KOPT-K1 (cell line): ENCODE measurements around the gene PCDHGA1.

ENCODE experiments used
- H3K27ac ChIP-seq: fragments of 200-600 bp; sonication (generic); 2 replicates; pipeline ENCODE4 v1.5.1; 2016; ENCODE audit warnings: antibody characterized with exemption, mild to moderate bottlenecking, low read depth, low read length; ENCODE audit not compliant: poor library complexity, severe bottlenecking
- H3K36me3 ChIP-seq: fragments of 200-600 bp; sonication (generic); 2 replicates; pipeline ENCODE4 v1.5.1; 2017; ENCODE audit warnings: antibody characterized with exemption, mild to moderate bottlenecking, low read length, moderate library complexity; ENCODE audit not compliant: insufficient read depth
- H3K9me3 ChIP-seq: fragments of 200-600 bp; sonication (generic); 2 replicates; pipeline ENCODE4 v1.5.1; 2017; ENCODE audit warnings: antibody characterized with exemption, low read length, mild to moderate bottlenecking; ENCODE audit not compliant: insufficient read depth, poor library complexity, severe bottlenecking

PCDHGA1 gene

DNA sequence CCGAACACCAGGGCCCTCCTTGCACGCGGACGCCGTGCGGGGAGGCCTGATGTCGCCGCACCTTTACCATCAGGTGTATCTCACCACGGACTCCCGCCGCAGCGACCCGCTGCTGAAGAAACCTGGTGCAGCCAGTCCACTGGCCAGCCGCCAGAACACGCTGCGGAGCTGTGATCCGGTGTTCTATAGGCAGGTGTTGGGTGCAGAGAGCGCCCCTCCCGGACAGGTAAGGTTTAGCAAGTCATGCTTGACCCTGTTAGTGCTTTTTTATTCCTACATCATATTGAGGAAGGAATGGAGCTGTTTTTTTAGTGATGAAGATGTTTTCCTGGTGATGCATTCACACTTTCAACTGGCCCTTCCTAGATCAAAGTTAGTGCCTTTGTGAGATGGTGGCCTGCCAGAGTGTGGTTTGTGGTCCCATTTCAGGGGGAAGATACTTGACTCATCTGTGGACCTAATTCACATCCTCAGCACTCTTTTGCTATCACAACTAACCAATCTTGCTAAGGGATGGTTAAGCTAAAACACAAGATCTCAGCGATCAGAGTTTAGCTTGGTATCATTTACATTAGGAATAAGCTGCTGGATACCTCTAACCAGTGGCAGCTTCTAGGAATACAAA is 148.1 kb downstream of the PCDHGA1 start:
- no peaks in the 10 kb centered on the region for H3K36me3 ChIP-seq
- H3K27ac ChIP-seq, result no peak overlapping the region
- H3K9me3 ChIP-seq, result peaks cover 17% of the 10 kb centered on the region

DNA sequence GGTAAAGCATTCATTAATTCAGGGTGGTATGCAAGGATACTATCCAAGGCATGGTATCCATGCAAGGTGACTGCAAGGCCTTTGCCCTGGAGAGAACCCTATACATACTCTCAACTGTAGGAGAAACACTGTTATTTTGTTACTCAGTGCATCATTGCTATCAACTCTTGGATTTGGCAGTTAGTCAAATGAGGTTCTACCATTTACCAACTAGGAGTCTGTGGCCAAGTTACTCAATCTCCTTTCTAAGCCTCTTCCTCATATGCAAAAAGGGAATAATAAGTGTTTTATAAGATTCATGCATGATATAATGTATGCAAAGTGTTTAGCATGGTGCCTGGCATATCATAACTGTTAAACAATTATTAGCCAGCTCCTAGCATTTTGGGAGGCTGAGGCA is 149.5 kb downstream of the PCDHGA1 start:
- Histone ChIP-seq H3K27ac (no peak overlapping the region), H3K36me3 (no peaks in the 10 kb centered on the region), H3K9me3 (peaks cover 17% of the 10 kb centered on the region)

DNA sequence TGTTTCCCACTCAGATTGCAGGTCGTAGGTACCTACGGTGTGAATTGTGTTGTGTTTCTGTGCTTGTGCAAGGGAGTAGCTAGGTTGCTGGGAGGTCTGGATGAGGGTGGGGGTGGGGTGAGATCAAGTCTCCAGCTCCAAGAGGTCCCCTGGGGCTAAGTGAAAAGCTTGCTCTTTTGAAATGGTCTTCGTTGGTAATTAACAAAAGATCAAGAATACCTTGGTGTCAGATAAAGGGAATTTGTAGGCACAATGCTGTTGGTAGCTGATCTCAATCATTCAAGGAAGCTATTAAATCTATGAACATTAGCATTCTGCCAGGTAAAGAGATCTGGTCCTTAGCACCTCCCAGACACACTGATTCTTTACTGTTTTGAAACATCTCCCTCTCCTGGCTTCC is 153.6 kb downstream of the PCDHGA1 start:
- no peaks in the 10 kb centered on the region for H3K36me3 ChIP-seq
- H3K9me3 ChIP-seq, result peaks cover 8% of the 10 kb centered on the region
- no peak overlapping the region for H3K27ac ChIP-seq

DNA sequence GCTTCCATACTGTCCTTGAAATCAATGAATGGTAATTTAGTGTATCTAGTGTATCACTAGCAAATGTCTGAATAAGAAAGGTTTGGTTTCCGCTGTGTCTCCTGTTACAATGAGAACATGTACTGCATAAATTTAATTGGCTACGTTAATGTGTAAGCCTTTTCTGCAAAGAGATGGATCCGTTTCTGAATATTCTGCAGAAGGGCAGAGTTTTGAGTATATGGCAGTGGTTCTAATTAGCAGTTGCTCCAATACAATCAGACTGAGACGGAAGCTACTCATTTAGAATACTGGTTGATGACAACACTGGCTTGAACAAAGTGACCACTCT is 154.0 kb downstream of the PCDHGA1 start:
- peaks cover 8% of the 10 kb centered on the region for H3K9me3 ChIP-seq
- no peak overlapping the region for H3K27ac ChIP-seq
- no peaks in the 10 kb centered on the region for H3K36me3 ChIP-seq

DNA sequence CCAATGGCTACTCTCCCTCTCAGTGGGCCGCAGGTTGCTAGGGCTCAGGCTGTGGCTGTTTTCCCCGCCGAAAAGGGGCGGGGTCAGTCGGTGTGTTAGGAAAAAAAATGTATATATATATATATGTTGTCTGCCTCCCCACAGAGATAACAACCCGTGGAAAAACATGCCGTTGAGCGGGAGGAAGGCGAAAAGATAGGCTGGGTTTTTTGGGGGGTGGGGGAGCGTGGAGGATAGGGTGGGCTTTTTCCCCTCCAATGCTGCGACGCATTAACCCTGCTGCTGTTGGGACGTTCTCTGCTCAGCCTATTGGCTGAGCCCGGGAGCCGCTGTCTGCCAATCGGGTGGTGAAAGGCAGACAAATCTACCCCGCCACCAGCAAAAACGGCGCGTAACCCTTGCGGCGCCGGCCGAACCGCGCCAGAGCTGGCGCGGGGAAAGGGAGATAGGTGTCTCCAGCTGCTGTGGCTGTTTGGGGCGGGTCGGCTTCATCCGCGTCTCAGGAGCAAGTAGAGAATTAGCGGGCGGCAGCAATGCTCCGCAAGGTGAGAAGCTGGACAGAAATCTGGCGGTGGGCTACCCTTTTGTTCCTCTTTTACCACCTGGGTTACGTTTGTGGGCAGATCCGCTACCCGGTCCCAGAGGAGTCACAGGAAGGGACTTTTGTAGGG is 154.5 kb downstream of the PCDHGA1 start, which contains the start of gene PCDHGC4:
Gene PCDHGC4 (plus strand): TSS at position 390 of the 671 bp plus-strand sequence. CDS start 144 bp downstream, at position 534.
- Histone ChIP-seq H3K27ac (no peak within 1 kb of the TSS), H3K9me3 (peaks cover 8% of the 10 kb centered on the region)

DNA sequence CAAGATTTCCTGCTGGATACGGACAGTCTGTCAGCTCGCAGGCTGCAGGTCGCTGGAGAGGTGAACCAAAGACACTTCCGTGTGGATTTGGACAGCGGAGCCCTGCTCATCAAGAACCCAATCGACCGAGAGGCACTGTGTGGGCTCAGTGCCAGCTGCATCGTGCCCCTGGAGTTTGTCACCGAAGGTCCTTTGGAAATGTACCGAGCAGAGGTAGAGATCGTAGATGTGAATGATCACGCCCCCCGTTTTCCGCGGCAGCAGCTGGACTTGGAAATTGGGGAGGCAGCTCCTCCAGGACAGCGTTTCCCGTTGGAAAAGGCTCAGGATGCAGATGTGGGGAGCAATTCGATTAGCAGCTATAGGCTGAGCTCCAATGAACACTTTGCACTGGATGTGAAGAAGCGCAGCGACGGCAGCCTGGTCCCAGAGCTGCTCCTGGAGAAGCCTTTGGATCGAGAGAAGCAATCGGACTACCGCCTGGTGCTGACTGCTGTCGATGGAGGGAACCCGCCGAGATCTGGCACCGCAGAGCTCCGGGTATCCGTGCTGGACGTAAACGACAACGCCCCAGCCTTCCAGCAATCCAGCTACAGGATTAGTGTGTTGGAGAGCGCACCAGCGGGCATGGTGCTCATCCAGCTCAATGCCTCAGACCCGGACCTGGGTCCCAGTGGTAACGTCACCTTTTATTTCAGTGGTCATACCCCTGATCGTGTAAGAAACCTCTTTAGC is 155.2 kb downstream of the PCDHGA1 start:
- Histone ChIP-seq H3K27ac (no peak overlapping the region), H3K9me3 (peaks cover 8% of the 10 kb centered on the region), H3K36me3 (no peaks in the 10 kb centered on the region)

More for the DNA sequence above, 154.5 kb downstream of the PCDHGA1 start, which contains the start of gene PCDHGC4:
- no peaks in the 10 kb centered on the region for H3K36me3 ChIP-seq

DNA sequence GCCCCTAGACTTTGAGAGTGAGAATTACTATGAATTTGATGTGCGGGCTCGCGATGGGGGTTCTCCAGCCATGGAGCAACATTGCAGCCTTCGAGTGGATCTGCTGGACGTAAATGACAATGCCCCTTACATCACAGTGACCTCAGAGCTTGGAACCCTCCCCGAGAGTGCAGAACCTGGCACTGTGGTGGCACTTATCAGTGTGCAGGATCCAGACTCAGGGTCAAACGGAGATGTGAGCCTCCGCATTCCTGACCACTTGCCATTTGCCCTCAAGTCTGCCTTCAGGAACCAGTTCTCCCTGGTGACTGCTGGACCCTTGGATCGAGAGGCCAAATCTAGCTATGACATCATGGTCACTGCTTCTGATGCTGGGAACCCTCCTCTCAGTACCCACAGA is 155.8 kb downstream of the PCDHGA1 start:
- no peak overlapping the region for H3K27ac ChIP-seq
- H3K9me3 ChIP-seq, result peaks cover 8% of the 10 kb centered on the region
- no peaks in the 10 kb centered on the region for H3K36me3 ChIP-seq

DNA sequence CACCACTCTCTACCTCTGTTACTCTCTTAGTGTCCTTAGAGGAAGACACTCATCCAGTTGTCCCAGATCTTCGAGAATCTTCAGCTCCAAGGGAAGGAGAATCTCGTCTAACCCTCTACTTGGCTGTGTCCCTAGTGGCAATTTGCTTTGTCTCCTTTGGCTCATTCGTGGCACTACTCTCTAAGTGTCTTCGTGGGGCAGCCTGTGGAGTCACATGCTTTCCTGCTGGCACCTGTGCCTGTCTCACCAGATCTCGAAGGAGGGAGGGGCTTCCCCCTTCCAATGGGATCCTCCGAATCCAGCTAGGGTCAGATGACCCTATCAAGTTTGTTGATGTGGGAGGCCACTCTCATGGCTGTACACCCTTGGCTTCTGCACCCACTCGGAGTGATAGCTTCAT is 156.8 kb downstream of the PCDHGA1 start:
- peaks cover 8% of the 10 kb centered on the region for H3K9me3 ChIP-seq
- no peaks in the 10 kb centered on the region for H3K36me3 ChIP-seq
- no peak overlapping the region for H3K27ac ChIP-seq

DNA sequence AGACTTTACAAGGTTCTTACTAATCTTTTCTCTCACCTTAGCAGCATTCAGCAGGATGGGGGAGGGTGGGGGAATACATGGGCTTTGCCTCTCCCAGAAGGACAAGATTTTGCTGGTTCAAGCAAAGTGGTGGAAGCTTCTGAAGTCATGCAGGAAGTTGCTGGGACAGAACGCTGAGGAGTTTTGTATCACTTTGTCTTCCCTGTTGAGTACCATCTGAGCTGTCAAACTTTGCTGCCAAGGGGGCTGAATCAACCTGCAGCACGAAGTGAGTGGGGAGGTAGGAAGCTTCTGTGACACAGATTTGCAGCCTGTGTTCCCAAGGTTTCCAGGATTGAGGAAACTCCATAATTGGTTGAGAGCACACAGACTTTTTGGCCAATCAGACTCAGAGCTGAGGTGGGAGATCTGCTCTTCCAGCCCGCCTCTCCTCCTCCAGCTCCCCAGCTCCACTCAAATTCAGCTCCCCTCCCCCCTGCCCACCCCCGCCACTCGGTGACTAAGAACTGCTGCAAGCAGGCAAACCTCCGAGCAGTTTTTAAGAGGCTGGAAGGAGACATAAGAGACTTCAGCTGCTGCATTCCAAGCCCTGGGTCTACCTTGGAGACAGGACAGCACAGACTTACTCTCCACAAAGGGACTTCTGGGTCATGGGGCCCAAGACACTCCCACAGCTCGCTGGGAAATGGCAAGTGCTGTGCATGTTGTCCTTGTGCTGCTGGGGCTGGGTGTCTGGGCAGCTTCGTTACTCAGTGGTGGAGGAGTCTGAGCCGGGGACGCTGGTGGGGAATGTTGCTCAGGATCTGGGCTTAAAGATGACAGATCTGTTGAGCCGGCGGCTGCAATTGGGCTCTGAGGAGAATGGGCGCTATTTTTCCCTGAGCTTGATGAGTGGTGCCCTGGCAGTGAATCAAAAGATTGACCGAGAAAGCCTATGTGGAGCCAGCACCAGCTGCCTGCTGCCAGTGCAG is 158.6 kb downstream of the PCDHGA1 start, which contains the start of gene PCDHGC5:
Gene PCDHGC5 (plus strand): TSS at position 491 of the 971 bp plus-strand sequence. CDS start 160 bp downstream, at position 651.
- Histone ChIP-seq H3K27ac (no peak within 1 kb of the TSS), H3K36me3 (no peaks in the 10 kb centered on the region), H3K9me3 (peaks cover 8% of the 10 kb centered on the region)

DNA sequence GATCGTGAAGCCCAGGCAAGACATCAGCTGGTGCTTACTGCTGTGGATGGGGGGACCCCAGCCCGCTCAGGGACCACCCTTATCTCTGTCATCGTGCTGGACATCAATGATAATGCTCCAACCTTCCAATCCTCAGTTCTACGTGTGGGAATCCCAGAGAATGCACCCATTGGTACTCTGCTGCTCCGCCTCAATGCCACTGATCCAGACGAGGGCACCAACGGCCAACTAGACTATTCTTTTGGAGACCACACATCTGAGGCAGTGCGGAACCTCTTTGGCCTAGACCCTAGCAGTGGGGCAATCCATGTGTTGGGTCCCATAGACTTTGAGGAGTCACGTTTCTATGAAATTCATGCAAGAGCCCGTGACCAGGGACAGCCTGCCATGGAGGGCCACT is 159.5 kb downstream of the PCDHGA1 start:
- Histone ChIP-seq H3K36me3 (no peaks in the 10 kb centered on the region), H3K9me3 (peaks cover 8% of the 10 kb centered on the region), H3K27ac (no peak overlapping the region)

DNA sequence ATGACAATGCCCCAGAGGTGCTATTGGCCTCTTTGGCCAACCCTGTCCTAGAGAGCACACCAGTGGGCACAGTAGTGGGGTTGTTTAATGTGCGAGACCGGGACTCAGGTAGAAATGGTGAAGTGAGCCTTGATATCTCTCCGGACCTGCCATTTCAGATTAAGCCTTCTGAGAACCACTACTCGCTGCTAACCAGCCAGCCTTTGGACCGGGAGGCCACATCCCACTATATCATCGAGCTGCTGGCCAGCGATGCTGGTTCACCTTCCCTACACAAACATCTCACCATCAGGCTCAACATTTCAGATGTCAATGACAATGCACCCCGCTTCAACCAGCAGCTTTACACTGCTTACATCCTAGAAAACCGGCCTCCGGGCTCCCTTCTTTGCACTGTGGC is 160.0 kb downstream of the PCDHGA1 start:
- no peak overlapping the region for H3K27ac ChIP-seq

DNA sequence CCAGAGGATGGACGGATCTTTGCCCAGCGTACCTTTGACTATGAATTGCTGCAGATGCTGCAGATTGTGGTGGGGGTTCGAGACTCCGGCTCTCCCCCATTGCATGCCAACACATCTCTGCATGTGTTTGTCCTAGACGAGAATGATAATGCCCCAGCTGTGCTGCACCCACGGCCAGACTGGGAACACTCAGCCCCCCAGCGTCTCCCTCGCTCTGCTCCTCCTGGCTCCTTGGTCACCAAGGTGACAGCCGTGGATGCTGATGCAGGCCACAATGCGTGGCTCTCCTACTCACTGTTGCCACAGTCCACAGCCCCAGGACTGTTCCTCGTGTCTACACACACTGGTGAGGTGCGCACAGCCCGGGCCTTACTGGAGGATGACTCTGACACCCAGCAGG is 160.5 kb downstream of the PCDHGA1 start:
- Histone ChIP-seq H3K9me3 (peaks cover under 1% of the 10 kb centered on the region), H3K36me3 (no peaks in the 10 kb centered on the region), H3K27ac (no peak overlapping the region)

More for the DNA sequence above, 160.0 kb downstream of the PCDHGA1 start:
- Histone ChIP-seq H3K9me3 (peaks cover 5% of the 10 kb centered on the region), H3K36me3 (no peaks in the 10 kb centered on the region)

DNA sequence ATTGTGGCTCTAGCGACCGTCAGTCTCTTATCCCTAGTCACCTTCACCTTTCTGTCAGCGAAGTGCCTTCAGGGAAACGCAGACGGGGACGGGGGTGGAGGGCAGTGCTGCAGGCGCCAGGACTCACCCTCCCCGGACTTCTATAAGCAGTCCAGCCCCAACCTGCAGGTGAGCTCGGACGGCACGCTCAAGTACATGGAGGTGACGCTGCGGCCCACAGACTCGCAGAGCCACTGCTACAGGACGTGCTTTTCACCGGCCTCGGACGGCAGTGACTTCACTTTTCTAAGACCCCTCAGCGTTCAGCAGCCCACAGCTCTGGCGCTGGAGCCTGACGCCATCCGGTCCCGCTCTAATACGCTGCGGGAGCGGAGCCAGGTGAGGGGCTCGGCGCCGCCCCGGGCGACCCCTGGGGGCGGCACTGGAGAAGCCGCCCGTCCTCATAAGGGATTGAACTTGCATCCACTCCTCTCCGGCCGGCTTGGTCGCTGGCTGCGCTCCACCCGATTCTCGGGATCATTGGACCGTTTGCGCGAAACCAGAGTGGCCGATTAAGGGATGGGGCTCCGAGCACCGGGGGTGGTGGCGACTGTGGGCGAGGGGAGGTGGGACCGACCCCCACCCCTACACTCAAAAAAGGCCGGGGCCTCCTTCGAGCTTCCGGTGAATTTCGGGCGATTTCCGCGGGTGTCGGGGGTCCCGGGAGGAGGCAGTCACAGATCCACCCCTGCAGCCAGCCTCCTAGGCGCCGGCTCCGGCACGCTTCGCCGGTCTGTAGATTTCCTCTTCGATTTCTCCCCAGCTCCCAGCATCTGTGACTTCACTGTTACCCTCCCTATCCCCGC is 161.2 kb downstream of the PCDHGA1 start:
- Histone ChIP-seq H3K27ac (no peak overlapping the region), H3K9me3 (no peaks in the 10 kb centered on the region), H3K36me3 (no peaks in the 10 kb centered on the region)
